GM06990 (cell line): ENCODE results near the gene CDC37.

Experiments
- DNase-seq: peaks from one replicate; pipeline ENCODE4 v3.0.0-alpha.2; 2011; ENCODE audit not compliant: insufficient read length; ENCODE audit errors: extremely low read depth
- H3K27me3 ChIP-seq: replicated peaks from 2 replicates; pipeline ENCODE4 v1.6.0; 2011; ENCODE audit warnings: low read length; ENCODE audit not compliant: control insufficient read depth, insufficient read depth
- H3K36me3 ChIP-seq: 2 replicates; pipeline ENCODE4 v1.5.1; 2011; ENCODE audit warnings: low read length; ENCODE audit not compliant: control insufficient read depth, insufficient read depth
- H3K4me3 ChIP-seq: replicated peaks from 2 replicates; pipeline ENCODE4 v1.5.1; 2011; ENCODE audit warnings: low read depth, mild to moderate bottlenecking, control low read depth, low read length
- CTCF ChIP-seq: IDR thresholded peaks from 2 replicates; pipeline ENCODE4 v1.5.1; 2011; ENCODE audit warnings: low read length, control low read depth, mild to moderate bottlenecking, inconsistent platforms; ENCODE audit not compliant: insufficient read depth, poor library complexity, severe bottlenecking

The CDC37 gene

GRCh38 chr19:10403137-10404021 is at the start of gene CDC37:
CDC37 (minus strand) TSS chr19:10403542; CDS start chr19:10403479, 63 bp downstream.
- no peak for TF ChIP-seq CTCF
- Histone ChIP-seq H3K36me3 (no peaks in the 10 kb centered on the region), H3K4me3 (peak within 1 kb of the TSS; percentile 98), H3K27me3 (no peaks in the 10 kb centered on the region)
- peak; percentile 99 for DNase-seq

GRCh38 chr19:10450853-10451609 is 47.7 kb upstream of the CDC37 start:
- Histone ChIP-seq H3K36me3 (peaks cover 4% of the 10 kb centered on the region), H3K27me3 (no peaks in the 10 kb centered on the region), H3K4me3 (no peak overlapping the region)
- no peak for TF ChIP-seq CTCF
- no peak for DNase-seq

- H3K36me3 ChIP-seq = peaks cover 4% of the 10 kb centered on the region
- H3K27me3 ChIP-seq = no peaks in the 10 kb centered on the region
- DNase-seq = no peak
- no peak overlapping the region for H3K4me3 ChIP-seq
- no peak for TF ChIP-seq CTCF
Observed at GRCh38 chr19:10450191-10450852, 47.0 kb upstream of the CDC37 start.

GRCh38 chr19:10449037-10449436 is 45.7 kb upstream of the CDC37 start:
- TF ChIP-seq CTCF = no peak
- no peak for DNase-seq
- Histone ChIP-seq H3K4me3 (no peak overlapping the region), H3K36me3 (peaks cover 4% of the 10 kb centered on the region), H3K27me3 (no peaks in the 10 kb centered on the region)

GRCh38 chr19:10442698-10443097 is 39.4 kb upstream of the CDC37 start:
- DNase-seq = no peak
- Histone ChIP-seq H3K27me3 (no peaks in the 10 kb centered on the region), H3K4me3 (no peak overlapping the region), H3K36me3 (no peaks in the 10 kb centered on the region; the same call in 1 of the 2 replicates)
- no peak for TF ChIP-seq CTCF
